H1 (cell line): Measurements from ENCODE around the gene TEAD4. TPM values are rescaled to one million over a fixed set of nuclear protein-coding genes. Genes with fewer than 3 reads are reported as not detected.

Experiments used
- CTCF ChIA-PET: fragments of 300-600 bp; sonication (Branson Sonifier 250); formaldehyde crosslinking; loops from one replicate; lab custom pipeline; 2021; ENCODE audit not compliant: partially characterized antibody; lab: Charles Lee
- POLR2A ChIA-PET: fragments of 300-600 bp; sonication (Branson Sonifier 250); formaldehyde crosslinking; loops from one replicate; lab custom pipeline; 2021; ENCODE audit warnings: inconsistent platforms; ENCODE audit not compliant: partially characterized antibody; lab: Charles Lee
- DNase-seq, 2 experiments: peaks; one replicate each; pipeline versions ENCODE4 v3.0.0 to v3.0.0-alpha.2; 2010 to 2022; ENCODE audit warnings: low spot score in 2 of 2, low read depth in 1 of 2, mixed read lengths in 1 of 2
- FAIRE-seq: peaks from 2 replicates; lab custom pipeline; 2011; peaks lifted over from hg19 to GRCh38; lab: Jason Lieb, UNC
- H2AFZ ChIP-seq: 2 replicates; pipeline ENCODE4 v1.8.1; 2012; ENCODE audit warnings: low read length, inconsistent platforms
- H2AK5ac ChIP-seq: 2 replicates; pipeline ENCODE4 v1.6.1; 2013; ENCODE audit warnings: low read depth, low read length
- H2BK120ac ChIP-seq: replicated peaks from 2 replicates; pipeline ENCODE3; 2013; ENCODE audit warnings: low read depth, low read length, inconsistent platforms
- H2BK12ac ChIP-seq: 2 replicates; pipeline ENCODE4 v1.6.1; 2013; ENCODE audit warnings: low read depth, low read length
- H2BK15ac ChIP-seq: 2 replicates; pipeline ENCODE4 v1.6.1; 2013; ENCODE audit warnings: low read length
- H2BK20ac ChIP-seq: 2 replicates; pipeline ENCODE4 v1.6.1; 2013; ENCODE audit warnings: low read length
- H2BK5ac ChIP-seq: 2 replicates; pipeline ENCODE4 v1.6.1; 2013; ENCODE audit warnings: low read depth, low read length
- H3K14ac ChIP-seq: 2 replicates; pipeline ENCODE4 v1.6.1; 2013; ENCODE audit warnings: inconsistent platforms; ENCODE audit not compliant: insufficient read length
- H3K18ac ChIP-seq: 2 replicates; pipeline ENCODE4 v1.6.1; 2013; ENCODE audit warnings: low read length; ENCODE audit errors: extremely low read depth
- H3K23ac ChIP-seq: 2 replicates; pipeline ENCODE4 v1.6.1; 2013; ENCODE audit warnings: inconsistent platforms; ENCODE audit not compliant: insufficient read length
- H3K23me2 ChIP-seq: 2 replicates; pipeline ENCODE4 v1.6.1; 2013; ENCODE audit warnings: low read depth, low read length
- H3K27ac ChIP-seq: 2 replicates; pipeline ENCODE4 v1.6.1; 2011; ENCODE audit warnings: low read depth, low read length, inconsistent platforms
- H3K27me3 ChIP-seq, 4 experiments: replicated peaks in 1 of 4; 1 replicate in 1 of 4; 2 replicates in 3 of 4; pipeline versions ENCODE4 v1.6.1 to v1.8.1; 2011 to 2013; ENCODE audit warnings: low read length in 3 of 4, mild to moderate bottlenecking in 3 of 4, inconsistent platforms in 2 of 4, mixed read lengths in 2 of 4, moderate library complexity in 1 of 4; ENCODE audit not compliant: control insufficient read depth in 3 of 4, insufficient read depth in 3 of 4; ENCODE audit errors: extremely low read depth in 1 of 4
- H3K36me3 ChIP-seq, 4 experiments: 2 replicates each; pipeline versions ENCODE4 v1.6.1 to v1.8.1; 2011 to 2013; ENCODE audit warnings: mild to moderate bottlenecking in 4 of 4, low read length in 3 of 4, moderate library complexity in 2 of 4, control low read depth in 1 of 4, inconsistent platforms in 1 of 4; ENCODE audit not compliant: insufficient read depth in 4 of 4, control insufficient read depth in 2 of 4
- H3K4ac ChIP-seq: replicated peaks from 2 replicates; pipeline ENCODE3; 2013; ENCODE audit warnings: low read length, low read depth, mixed read lengths, inconsistent platforms; ENCODE audit not compliant: insufficient read length
- H3K4me1 ChIP-seq, 4 experiments: replicated peaks in 1 of 4; 1 replicate in 1 of 4; 2 replicates in 3 of 4; pipeline versions ENCODE4 v1.6.1 to v1.8.1; 2011 to 2013; ENCODE audit warnings: low read length in 3 of 4, inconsistent platforms in 2 of 4, mixed read lengths in 1 of 4; ENCODE audit not compliant: insufficient read depth in 4 of 4, control insufficient read depth in 3 of 4
- H3K4me2 ChIP-seq, 2 experiments: 2 replicates each; pipeline versions ENCODE4 v1.6.1 to v1.8.1; 2011 to 2013; ENCODE audit warnings: low read depth in 2 of 2, low read length in 2 of 2, control low read depth in 1 of 2, inconsistent platforms in 1 of 2, mild to moderate bottlenecking in 1 of 2; ENCODE audit not compliant: insufficient read depth in 1 of 2
- H3K4me3 ChIP-seq, 4 experiments: fragments of 200-600, 300-600 bp in 1 of 4; sonication (generic), shearing (Covaris generic), sonication (Bioruptor Twin) in 1 of 4; 2 replicates each; pipeline versions ENCODE4 v1.5.1 to v1.8.1; 2011 to 2016; ENCODE audit warnings: low read length in 4 of 4, low read depth in 3 of 4, control low read depth in 2 of 4, inconsistent platforms in 2 of 4, mild to moderate bottlenecking in 2 of 4, mixed read lengths in 1 of 4, moderate library complexity in 1 of 4; ENCODE audit not compliant: insufficient read depth in 2 of 4; ENCODE audit errors: extremely low read depth in 1 of 4
- H3K56ac ChIP-seq: replicated peaks from 2 replicates; pipeline ENCODE3; 2013; ENCODE audit warnings: low read depth, mild to moderate bottlenecking, mixed read lengths, low read length, inconsistent platforms; ENCODE audit not compliant: insufficient read length
- H3K79me1 ChIP-seq: 2 replicates; pipeline ENCODE4 v1.6.1; 2013; ENCODE audit warnings: low read depth, low read length, control low read depth
- H3K79me2 ChIP-seq, 2 experiments: 2 replicates each; pipeline versions ENCODE4 v1.6.1 to v1.8.1; 2012 to 2013; ENCODE audit warnings: low read length in 2 of 2, mild to moderate bottlenecking in 2 of 2, inconsistent platforms in 1 of 2; ENCODE audit not compliant: insufficient read depth in 2 of 2, control insufficient read depth in 1 of 2
- H3K9ac ChIP-seq, 4 experiments: replicated peaks in 1 of 4; 1 replicate in 1 of 4; 2 replicates in 3 of 4; pipeline versions ENCODE4 v1.6.1 to v1.8.1; 2011 to 2013; ENCODE audit warnings: low read depth in 3 of 4, low read length in 3 of 4, control low read depth in 2 of 4, mild to moderate bottlenecking in 2 of 4, moderate library complexity in 2 of 4, inconsistent platforms in 1 of 4; ENCODE audit errors: extremely low read depth in 1 of 4
- H3K9me3 ChIP-seq, 2 experiments: 2 replicates each; pipeline versions ENCODE4 v1.6.1 to v1.8.1; 2012 to 2013; ENCODE audit warnings: mild to moderate bottlenecking in 2 of 2, moderate library complexity in 2 of 2, control low read depth in 1 of 2, inconsistent platforms in 1 of 2, low read depth in 1 of 2, low read length in 1 of 2, mixed read lengths in 1 of 2; ENCODE audit not compliant: insufficient read depth in 2 of 2
- H4K20me1 ChIP-seq, 2 experiments: replicated peaks in 1 of 2; 2 replicates each; pipeline versions ENCODE3 to v1.8.1; 2011 to 2013; ENCODE audit warnings: inconsistent platforms in 2 of 2, low read length in 2 of 2, mild to moderate bottlenecking in 1 of 2; ENCODE audit not compliant: insufficient read depth in 2 of 2, control insufficient read depth in 1 of 2
- H4K5ac ChIP-seq: 2 replicates; pipeline ENCODE4 v1.6.1; 2013; ENCODE audit warnings: low read length, low read depth, mixed read lengths, inconsistent platforms; ENCODE audit not compliant: insufficient read length
- H4K8ac ChIP-seq: 2 replicates; pipeline ENCODE4 v1.8.0; 2013; ENCODE audit warnings: mild to moderate bottlenecking, moderate library complexity, low read length, inconsistent platforms; ENCODE audit not compliant: insufficient read depth; ENCODE audit errors: extremely low read depth
- H4K91ac ChIP-seq: replicated peaks from 2 replicates; pipeline ENCODE3; 2013; ENCODE audit warnings: low read length, mixed read lengths, inconsistent platforms; ENCODE audit not compliant: insufficient read length
- BACH1 ChIP-seq: IDR thresholded peaks from 2 replicates; pipeline ENCODE4 v1.6.1; 2012; ENCODE audit warnings: low read length, improper control_type of control experiment
- CBX8 ChIP-seq: fragments of 300-800, 300-1000 bp; sonication (generic); IDR thresholded peaks from 2 replicates; pipeline ENCODE4 v1.7.1; 2016; ENCODE audit warnings: low read depth, low read length, borderline replicate concordance
- CHD1 ChIP-seq: IDR thresholded peaks from 2 replicates; pipeline ENCODE4 v1.6.1; 2012; ENCODE audit warnings: low read depth, low read length, improper control_type of control experiment
- CHD2 ChIP-seq: IDR thresholded peaks from 2 replicates; pipeline ENCODE4 v1.6.1; 2012; ENCODE audit warnings: low read length, improper control_type of control experiment
- GABPA ChIP-seq: IDR thresholded peaks from 2 replicates; pipeline ENCODE4 v1.6.1; 2011; ENCODE audit warnings: mild to moderate bottlenecking, low read length, moderate library complexity, borderline replicate concordance; ENCODE audit not compliant: insufficient read depth
- SUZ12 ChIP-seq: fragments of 200-600 bp; sonication (generic); IDR thresholded peaks from 2 replicates; pipeline ENCODE4 v1.6.1; 2012; ENCODE audit warnings: mild to moderate bottlenecking, inconsistent platforms, low read length, moderate library complexity, mixed read lengths
- TCF12 ChIP-seq: IDR thresholded peaks from 2 replicates; pipeline ENCODE4 v1.6.1; 2011; ENCODE audit warnings: low read depth, mild to moderate bottlenecking, low read length
- WGBS, 2 experiments: shearing (Covaris generic) in 1 of 2; methylation state at CpG; one replicate each; pipeline versions ENCODE4 v1.1.6 to v1.1.7; 2013 to 2015; ENCODE audit warnings: low lambda C conversion rate in 2 of 2, mixed read lengths in 2 of 2, inconsistent platforms in 1 of 2, low coverage in 1 of 2, missing lambda C conversion rate in 1 of 2; ENCODE audit not compliant: insufficient replicate concordance in 2 of 2, insufficient coverage in 1 of 2, insufficient read length in 1 of 2; ENCODE audit errors: extremely low coverage in 1 of 2, missing lambda C conversion rate in 1 of 2; 5-methylcytosine and 5-hydroxymethylcytosine counted together
- polyA plus RNA-seq, 7 experiments: library from polyadenylated mRNA; depleted of rRNA in 3 of 7; stranded (reverse) in 5 of 7; unstranded in 2 of 7; fragments of >200 nt in 5 of 7; fragments of 200-250 nt in 2 of 7; gene quantifications; 1 replicate in 5 of 7; 2 replicates in 1 of 7; 4 replicates in 1 of 7; pipeline versions ENCODE4 v1.2.1 to v1.2.3, GENCODE V29; 2011 to 2013; ENCODE audit warnings: missing spikeins in 2 of 7, mixed read lengths in 2 of 7
- total RNA-seq: library from RNA; stranded (reverse); fragmentation: NEBNext Ultra II Directional; extraction: Animal tissue kit (Norgen Biotek cat#: 25700); gene quantifications from 2 replicates; pipeline ENCODE4 v1.2.1, GENCODE V29; 2021

The TEAD4 gene
- total and polyA plus RNA-seq, 2 of the 8 experiments (the other 6 are each of a cell fraction or from before 2014, with no cell fraction given), result 56.7 to 116 TPM

- no peak overlapping the region for H3K56ac ChIP-seq
- no peak overlapping the region for H3K27ac ChIP-seq
- ChIA-PET POLR2A (interaction anchor here (0.6 kb wide), 1 partner anchor 25 kb away, joined by 3 read pairs; no protein-coding TSS in a partner anchor), CTCF (no interaction called here)
- no peaks in the 10 kb centered on the region for H4K20me1 ChIP-seq
- H2BK12ac ChIP-seq, result no peak overlapping the region
- peak overlapping the region; percentile 16; the same call in 1 of the 2 replicates for H2BK5ac ChIP-seq
- peaks cover 0 to 5% (median 2%) of the 10 kb centered on the region in 4 experiments; a peak in 3 of 7 replicates for H3K4me1 ChIP-seq
- no peak overlapping the region for H3K9ac ChIP-seq
- H2BK120ac ChIP-seq, result no peak overlapping the region
- no peaks in the 10 kb centered on the region for H3K79me2 ChIP-seq
- no peaks in the 10 kb centered on the region for H3K23me2 ChIP-seq
- 0 out of 2 replicates have a peak overlapping the region, but pooled peaks have one; percentile 0 for H2BK15ac ChIP-seq
- no peak overlapping the region for H2BK20ac ChIP-seq
- TF ChIP-seq TCF12 (no peak), BACH1 (no peak), CBX8 (no peak), SUZ12 (no peak), CHD2 (no peak), GABPA (no peak), CHD1 (no peak)
- no peaks in the 10 kb centered on the region for H3K27me3 ChIP-seq
- no peak overlapping the region for H3K14ac ChIP-seq
- no peak overlapping the region for H2AK5ac ChIP-seq
- H3K23ac ChIP-seq, result no peak overlapping the region
- H3K18ac ChIP-seq, result no peak overlapping the region
- H2AFZ ChIP-seq, result no peak overlapping the region
- DNase-seq (no peak), FAIRE-seq (no peak)
- H3K4me3 ChIP-seq, result no peak overlapping the region
- H4K5ac ChIP-seq, result no peak overlapping the region
- WGBS, 2 experiments, result 65% methylated on average over 8 of the region's 8 CpGs; no CpG with 5 or more reads in 1 of the 2 experiments
- H3K9me3 ChIP-seq, result no peaks in the 10 kb centered on the region
- no peak overlapping the region for H3K4me2 ChIP-seq
- no peaks in the 10 kb centered on the region for H3K79me1 ChIP-seq
- no peak overlapping the region for H4K8ac ChIP-seq
- no peaks in the 10 kb centered on the region; a peak in 1 of 8 replicates for H3K36me3 ChIP-seq
- no peak overlapping the region for H3K4ac ChIP-seq
- H4K91ac ChIP-seq, result no peak overlapping the region
These were observed 88.8 kb downstream of the TEAD4 start for GRCh38 chr12:3047961-3048360.
